ENCODE data around the gene SLC39A9.
"Not testable (repeated sequence)": the region's sequence is repeated elsewhere in the genome, so short reads cannot be mapped to it uniquely, and the experiment has no call there.

DNA sequence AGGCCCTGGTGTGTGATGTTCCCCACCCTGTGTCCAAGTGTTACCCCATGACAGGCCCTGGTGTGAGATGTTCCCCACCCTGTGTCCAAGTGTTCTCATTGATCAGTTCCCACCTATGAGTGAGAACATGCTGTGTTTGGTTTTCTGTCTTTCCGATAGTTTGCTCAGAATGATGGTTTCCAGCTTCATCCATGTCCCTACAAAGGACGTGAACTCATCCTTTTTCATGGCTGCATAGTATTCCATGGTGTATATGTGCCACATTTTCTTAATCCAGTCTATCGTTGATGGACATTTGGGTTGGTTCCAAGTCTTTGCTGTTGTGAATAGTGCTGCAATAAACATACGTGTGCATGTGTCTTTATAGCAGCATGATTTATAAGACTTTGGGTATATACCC lies 17.6 kb downstream of the SLC39A9 start:
- TF ChIP-seq, protein P1, sequence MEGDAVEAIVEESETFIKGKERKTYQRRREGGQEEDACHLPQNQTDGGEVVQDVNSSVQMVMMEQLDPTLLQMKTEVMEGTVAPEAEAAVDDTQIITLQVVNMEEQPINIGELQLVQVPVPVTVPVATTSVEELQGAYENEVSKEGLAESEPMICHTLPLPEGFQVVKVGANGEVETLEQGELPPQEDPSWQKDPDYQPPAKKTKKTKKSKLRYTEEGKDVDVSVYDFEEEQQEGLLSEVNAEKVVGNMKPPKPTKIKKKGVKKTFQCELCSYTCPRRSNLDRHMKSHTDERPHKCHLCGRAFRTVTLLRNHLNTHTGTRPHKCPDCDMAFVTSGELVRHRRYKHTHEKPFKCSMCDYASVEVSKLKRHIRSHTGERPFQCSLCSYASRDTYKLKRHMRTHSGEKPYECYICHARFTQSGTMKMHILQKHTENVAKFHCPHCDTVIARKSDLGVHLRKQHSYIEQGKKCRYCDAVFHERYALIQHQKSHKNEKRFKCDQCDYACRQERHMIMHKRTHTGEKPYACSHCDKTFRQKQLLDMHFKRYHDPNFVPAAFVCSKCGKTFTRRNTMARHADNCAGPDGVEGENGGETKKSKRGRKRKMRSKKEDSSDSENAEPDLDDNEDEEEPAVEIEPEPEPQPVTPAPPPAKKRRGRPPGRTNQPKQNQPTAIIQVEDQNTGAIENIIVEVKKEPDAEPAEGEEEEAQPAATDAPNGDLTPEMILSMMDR (IDR thresholded peaks at IDR 0.05): not testable (repeated sequence)
- TF ChIP-seq EP300, POLR2A (IDR thresholded peaks at IDR 0.05): not testable (repeated sequence)
